Urinary bladder (tissue), 4 donors: ENCODE measurements around the gene ZNF664. TPM values are rescaled to one million over a fixed set of nuclear protein-coding genes. Genes with fewer than 3 reads are reported as not detected.
"Not testable (repeated sequence)": the region's sequence is repeated elsewhere in the genome, so short reads cannot be mapped to it uniquely, and the experiment has no call there.

ENCODE experiments used
- DNase-seq: peaks from one replicate; pipeline ENCODE4 v3.0.0-alpha.2; 2015; ENCODE audit errors: extremely low spot score
- H3K27ac ChIP-seq: one replicate; pipeline ENCODE4 v1.5.1; 2013; ENCODE audit warnings: low read depth, mild to moderate bottlenecking, moderate library complexity
- H3K36me3 ChIP-seq: one replicate; pipeline ENCODE4 v1.6.1; 2013; ENCODE audit warnings: mild to moderate bottlenecking, moderate library complexity; ENCODE audit not compliant: insufficient read depth
- H3K4me1 ChIP-seq: one replicate; pipeline ENCODE4 v1.6.1; 2013; ENCODE audit warnings: mild to moderate bottlenecking, moderate library complexity; ENCODE audit not compliant: insufficient read depth
- H3K4me3 ChIP-seq: one replicate; pipeline ENCODE4 v1.5.1; 2013; ENCODE audit warnings: low read depth, low read length
- WGBS: extraction: QIAGEN DNeasy Blood & Tissue Kit; methylation state at CpG from one replicate; pipeline ENCODE4 v1.1.7; 2013; 5-methylcytosine and 5-hydroxymethylcytosine counted together
- polyA plus RNA-seq: library from polyadenylated mRNA; stranded (reverse); fragments of 200-250 nt; gene quantifications from one replicate; pipeline ENCODE4 v1.2.3, GENCODE V29; 2013
- total RNA-seq: library from RNA; depleted of rRNA; stranded (reverse); fragments of >200 nt; gene quantifications from one replicate; pipeline ENCODE4 v1.2.3, GENCODE V29; 2014
- donor health status: healthy with polysubstance abuse.
- donor health status: healthy.

The ZNF664 gene
- total and polyA plus RNA-seq, 2 donors, result 45.7 to 71.6 TPM

DNA sequence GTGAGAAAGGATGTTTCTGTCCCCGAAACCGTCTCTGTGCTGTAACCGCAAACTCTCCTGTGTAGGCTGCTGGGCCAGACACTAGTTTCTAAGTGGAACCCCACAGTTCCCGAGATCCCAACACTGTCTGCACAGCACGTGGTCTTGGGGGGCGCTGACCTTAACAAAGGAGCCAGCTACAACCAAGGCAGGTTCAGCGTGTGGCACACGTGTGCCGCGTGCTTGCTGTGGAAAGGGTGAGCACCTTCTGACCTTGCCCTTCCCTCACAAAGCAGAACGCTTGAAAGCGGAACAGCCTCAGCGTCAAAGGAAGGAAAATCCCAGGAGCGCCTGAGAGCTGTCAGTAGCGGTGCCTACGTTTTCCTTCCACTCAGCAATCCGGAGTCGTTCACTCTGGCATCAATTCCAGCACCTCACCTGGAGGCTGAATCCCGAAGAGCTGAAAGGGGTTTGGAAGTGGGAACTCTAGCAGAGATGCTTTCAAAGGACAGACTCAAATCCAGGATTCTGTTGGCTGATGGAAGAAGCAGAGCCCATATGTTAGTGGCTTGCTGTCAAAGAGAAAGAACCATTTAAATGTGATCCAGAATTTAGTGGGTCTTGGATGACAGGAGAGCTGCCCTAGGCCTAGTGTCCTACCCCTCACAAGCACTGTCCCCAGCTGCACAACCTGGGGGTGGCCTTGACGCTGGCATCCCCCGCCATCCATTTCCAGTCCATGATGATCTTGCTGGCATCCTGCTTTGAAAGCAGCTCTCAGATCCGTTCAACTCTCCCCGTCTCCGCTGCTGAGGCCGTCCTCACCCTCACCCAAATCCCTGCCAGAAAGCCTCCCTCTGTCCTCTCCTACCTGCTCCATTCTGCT lies 27.5 kb upstream of the ZNF664 start:
- 86% methylated on average over 25 of the region's 25 CpGs for WGBS
- Histone ChIP-seq H3K36me3 (no peaks in the 10 kb centered on the region), H3K4me3 (no peak overlapping the region), H3K4me1 (no peaks in the 10 kb centered on the region), H3K27ac (no peak overlapping the region)
- DNase-seq, result no peak

DNA sequence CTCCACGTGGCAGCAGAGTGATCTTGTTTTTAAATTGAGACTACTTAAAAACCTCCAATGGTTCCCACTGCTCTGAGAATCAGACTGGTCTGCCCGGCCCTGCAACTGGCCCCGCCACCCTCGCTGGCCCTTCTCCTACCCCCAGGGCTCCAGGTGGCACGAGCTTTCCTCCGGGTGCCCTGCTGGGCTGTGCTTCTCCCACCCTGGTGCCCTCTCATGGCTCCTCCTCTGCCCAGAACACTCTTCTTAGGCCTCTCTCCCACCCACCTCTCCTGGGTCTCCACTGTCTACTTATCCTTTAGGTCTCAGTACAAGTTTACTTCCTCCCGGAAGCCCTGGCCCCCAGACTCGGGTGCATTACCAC lies 26.9 kb upstream of the ZNF664 start:
- DNase-seq, result no peak
- Histone ChIP-seq H3K27ac (no peak overlapping the region), H3K4me3 (no peak overlapping the region), H3K36me3 (no peaks in the 10 kb centered on the region), H3K4me1 (no peaks in the 10 kb centered on the region)
- 89% methylated on average over 8 of the region's 8 CpGs for WGBS

DNA sequence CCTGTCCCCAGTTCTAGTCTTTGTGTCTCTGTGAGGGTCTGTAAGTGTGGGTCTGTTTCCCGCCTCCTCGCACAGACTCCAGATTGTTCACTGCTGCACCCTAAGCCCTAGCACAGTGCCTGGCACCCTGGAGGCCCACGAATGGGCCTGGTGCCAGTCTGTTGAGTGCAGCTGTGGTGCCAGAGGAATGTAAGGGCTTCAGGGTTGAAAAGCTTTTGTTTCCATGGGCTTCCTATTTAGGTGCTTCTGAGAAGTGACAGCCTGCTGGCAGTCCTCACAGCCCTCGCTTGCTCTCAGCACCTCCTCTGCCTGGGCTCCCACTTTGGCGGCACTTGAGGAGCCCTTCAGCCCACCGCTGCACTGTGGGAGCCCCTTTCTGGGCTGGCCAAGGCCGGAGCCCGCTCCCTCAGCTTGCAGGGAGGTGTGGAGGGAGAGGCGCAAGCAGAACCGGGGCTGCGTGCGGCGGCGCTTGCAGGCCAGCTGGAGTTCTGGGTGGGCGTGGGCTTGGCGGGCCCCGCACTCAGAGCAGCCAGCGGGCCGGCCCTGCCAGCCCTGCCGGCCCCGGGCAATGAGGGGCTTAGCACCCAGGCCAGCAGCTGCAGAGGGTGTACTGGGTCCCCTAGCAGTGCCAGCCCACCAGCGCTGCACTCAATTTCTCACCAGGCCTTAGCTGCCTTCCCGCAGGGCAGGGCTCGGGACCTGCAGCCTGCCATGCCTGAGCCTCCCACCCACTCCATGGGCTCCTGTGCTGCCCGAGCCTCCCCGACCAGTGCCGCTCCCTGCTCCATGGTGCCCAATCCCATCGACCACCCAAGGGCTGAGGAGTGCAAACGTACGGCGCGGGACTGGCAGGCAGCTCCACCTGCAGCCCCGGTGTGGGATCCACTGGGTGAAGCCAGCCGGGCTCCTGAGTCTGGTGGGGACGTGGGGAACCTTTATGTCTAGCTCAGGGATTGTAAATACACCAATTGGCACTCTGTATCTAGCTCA lies 26.2 kb upstream of the ZNF664 start:
- DNase-seq, H3K36me3 ChIP-seq, H3K4me3 ChIP-seq, H3K4me1 ChIP-seq, H3K27ac ChIP-seq: not testable (repeated sequence)
- 94% methylated on average over 35 of the region's 35 CpGs for WGBS

DNA sequence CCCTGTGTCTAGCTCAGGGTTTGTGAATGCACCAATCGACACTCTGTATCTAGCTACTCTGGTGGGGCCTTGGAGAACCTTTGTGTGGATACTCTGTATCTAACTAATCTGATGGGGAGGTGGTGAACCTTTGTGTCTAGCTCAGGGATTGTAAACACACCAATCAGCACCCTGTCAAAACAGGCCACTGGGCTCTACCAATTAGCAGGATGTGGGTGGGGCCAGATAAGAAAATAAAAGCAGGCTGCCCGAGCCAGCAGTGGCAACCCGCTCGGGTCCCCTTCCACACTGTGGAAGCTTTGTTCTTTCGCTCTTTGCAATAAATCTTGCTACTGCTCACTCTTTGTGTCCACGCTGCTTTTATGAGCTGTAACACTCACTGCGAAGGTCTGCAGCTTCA lies 25.5 kb upstream of the ZNF664 start:
- not testable (repeated sequence) for DNase-seq, H3K27ac ChIP-seq, H3K4me3 ChIP-seq, H3K36me3 ChIP-seq, H3K4me1 ChIP-seq
- 83% methylated on average over 7 of the region's 7 CpGs for WGBS

DNA sequence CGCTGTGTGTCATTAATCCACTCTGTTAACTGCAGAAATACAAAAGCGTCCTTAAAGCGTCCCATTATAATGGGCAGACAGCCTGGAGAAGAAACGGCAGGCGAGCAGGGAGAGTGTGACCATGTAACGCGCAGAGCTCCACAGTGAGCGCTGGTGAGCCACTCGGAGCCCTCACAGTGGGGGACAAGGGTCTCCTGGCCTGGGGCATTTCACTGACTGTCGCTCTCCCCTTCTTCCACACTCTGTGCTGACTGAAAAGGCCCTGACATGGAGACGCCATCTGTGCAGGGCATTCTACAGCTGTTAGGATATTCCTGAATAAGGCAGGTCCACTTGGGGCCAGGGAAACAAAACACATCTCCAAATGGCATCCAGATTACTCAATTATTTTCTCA lies 24.6 kb upstream of the ZNF664 start:
- Histone ChIP-seq H3K4me3 (no peak overlapping the region), H3K36me3 (no peaks in the 10 kb centered on the region), H3K27ac (no peak overlapping the region), H3K4me1 (no peaks in the 10 kb centered on the region)
- WGBS, result 95% methylated on average over 11 of the region's 11 CpGs
- DNase-seq, result no peak

DNA sequence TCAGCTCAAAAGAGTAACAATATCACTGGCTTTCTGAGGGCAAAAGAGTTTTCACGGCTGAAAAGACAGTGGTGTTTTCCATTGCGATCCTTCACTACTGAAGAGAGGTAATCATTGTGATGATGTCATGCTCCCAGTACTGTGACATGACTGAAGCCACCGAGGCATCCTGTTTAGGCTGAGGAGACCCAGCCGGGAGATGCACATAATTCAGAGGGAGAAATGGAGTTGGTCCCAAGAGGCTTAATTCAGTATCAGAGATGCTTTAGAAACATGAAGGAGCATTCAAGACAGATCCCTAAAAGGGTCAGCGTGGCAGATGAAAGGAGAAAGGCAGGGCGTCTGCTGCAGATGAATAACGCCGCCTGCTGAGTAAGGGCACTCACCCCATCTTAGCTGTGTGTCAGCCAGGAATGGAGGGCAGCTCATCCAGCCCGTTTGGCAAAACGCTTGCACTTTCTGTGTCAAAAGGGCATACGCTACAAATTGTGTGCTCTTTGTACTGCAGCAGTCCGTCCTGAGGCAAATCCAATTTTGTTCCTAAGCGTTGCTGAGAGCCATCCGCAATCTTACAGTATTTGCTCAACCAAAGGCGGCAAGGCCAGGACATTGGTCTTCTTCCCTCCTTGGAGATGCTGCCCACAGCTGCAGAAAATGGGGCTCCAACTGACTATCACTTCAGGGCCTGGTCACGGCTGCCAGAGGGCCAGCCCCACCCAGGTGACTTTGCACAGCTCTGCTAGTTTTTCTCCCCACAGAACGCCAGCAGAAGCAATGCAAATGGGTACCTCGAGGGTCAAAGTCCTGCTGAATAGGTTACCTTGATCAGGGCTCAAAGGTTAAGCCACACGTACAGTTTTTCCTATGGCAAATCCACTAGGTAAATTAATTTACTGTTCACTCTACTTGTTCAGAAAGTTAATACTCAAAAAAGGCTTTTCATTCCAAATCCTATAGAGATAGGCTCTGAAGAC lies 23.9 kb upstream of the ZNF664 start:
- no peak overlapping the region for H3K27ac ChIP-seq
- no peaks in the 10 kb centered on the region for H3K36me3 ChIP-seq
- DNase-seq, result no peak
- H3K4me3 ChIP-seq, result no peak overlapping the region
- H3K4me1 ChIP-seq, result no peaks in the 10 kb centered on the region
- 86% methylated on average over 19 of the region's 19 CpGs for WGBS

DNA sequence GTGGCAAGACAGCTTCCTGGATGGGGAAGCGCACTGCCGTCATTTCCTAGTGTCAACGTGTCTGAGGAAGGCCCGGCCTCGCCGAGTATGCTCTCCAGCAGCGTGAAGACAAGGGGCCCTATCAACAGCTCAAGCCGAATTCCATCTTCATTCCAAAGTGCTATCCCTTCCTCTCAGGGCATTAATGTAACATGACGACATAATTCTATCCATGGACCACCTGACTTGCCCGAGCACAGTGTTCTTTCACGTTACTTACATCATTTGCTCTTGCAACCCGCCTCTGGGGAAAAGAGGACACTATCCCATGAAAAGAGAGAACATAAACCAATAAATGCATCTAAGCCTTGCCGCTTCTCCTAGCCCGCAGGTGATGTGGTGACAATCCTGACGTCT lies 23.2 kb upstream of the ZNF664 start:
- H3K36me3 ChIP-seq, result no peaks in the 10 kb centered on the region
- H3K27ac ChIP-seq, result no peak overlapping the region
- H3K4me3 ChIP-seq, result no peak overlapping the region
- DNase-seq, result no peak
- no peaks in the 10 kb centered on the region for H3K4me1 ChIP-seq
- WGBS, result 93% methylated on average over 15 of the region's 15 CpGs

DNA sequence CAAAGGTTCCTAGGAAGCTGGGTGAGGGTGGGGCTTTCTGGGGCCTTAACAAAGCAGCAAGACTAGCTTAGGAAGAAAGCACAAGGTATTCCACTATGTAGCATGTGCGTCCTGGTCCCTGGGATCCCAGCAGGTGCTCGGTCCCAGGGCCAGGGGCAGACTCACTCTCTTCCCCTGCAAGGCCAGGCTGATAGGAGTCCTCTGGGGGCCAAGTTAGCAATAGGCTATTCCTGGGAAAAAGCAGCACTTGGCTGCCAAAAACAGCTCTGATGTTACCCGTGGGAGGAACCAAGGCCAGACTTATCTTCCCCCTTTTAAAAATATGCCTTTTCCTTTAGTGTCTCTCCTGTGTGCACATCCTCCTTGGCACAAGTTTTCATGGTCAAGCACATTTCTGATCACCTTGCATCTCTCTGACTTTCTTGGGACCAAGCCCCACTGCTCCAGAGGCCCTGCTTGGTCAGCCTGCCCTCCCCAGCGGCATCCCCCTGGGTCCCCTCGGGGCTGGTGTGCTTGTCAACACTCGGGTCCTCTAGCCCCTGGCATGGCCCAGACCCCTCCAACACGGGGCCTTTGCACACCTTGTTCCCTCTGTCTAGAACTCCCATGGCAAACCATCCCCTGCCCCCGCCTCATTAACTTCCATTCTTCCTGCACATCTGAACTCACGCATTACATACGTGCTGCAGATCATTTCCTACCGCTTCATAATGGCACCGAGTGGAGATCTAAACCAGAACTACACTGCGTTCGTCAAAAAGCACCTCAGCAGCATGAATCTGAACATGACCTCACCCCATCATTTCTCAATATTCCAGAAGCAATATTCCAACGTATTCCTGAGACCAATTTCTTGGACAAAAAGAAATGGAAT lies 22.3 kb upstream of the ZNF664 start:
- 91% methylated on average over 15 of the region's 15 CpGs for WGBS
- Histone ChIP-seq H3K4me1 (no peaks in the 10 kb centered on the region), H3K36me3 (no peaks in the 10 kb centered on the region), H3K27ac (no peak overlapping the region), H3K4me3 (no peak overlapping the region)
- no peak for DNase-seq

DNA sequence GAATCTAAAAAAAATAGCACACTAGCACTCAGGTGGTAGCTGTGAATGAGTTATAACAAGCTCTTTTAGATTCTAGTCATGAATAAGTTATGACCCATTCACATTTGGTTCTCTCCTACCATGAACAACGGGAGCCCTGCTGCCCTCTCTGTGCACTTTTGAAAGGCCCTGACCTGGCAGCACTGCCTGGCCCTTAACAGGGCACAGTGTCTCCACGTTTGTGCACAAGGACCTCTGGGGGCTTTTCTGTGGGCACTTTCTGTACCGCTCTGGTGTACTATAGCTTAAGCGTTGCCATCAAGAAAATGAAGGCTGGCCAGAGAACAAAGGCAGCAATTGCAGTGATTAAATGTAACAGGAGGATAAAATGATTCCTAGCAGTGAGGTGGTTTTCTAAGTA lies 21.5 kb upstream of the ZNF664 start:
- no peak overlapping the region for H3K4me3 ChIP-seq

DNA sequence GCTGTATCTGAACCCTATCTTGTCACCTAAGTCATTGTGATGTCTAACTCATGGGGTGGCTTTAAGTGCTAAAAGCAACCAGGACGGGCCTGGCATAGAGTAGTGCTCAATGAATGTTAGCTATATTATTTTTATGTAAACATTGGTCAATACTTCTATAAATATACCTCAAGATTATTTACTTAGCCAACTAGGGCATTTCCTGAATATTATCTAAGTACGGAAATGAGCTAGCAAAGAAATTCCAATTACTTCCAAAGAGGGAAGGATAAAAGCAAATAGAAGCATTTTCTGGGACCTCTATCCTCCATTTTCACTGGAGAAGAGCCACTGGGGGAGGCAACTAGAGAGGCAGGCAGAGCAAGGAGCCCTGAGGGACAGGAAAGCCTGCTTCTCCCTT lies 21.0 kb upstream of the ZNF664 start:
- no peak for DNase-seq
- Histone ChIP-seq H3K4me3 (no peak overlapping the region), H3K36me3 (no peaks in the 10 kb centered on the region), H3K27ac (no peak overlapping the region), H3K4me1 (no peaks in the 10 kb centered on the region)
- 63% methylated on average over 2 of the region's 2 CpGs for WGBS

More for the DNA sequence above, 21.5 kb upstream of the ZNF664 start:
- Histone ChIP-seq H3K36me3 (no peaks in the 10 kb centered on the region), H3K27ac (no peak overlapping the region), H3K4me1 (no peaks in the 10 kb centered on the region)
- no peak for DNase-seq
- 90% methylated on average over 4 of the region's 4 CpGs for WGBS

DNA sequence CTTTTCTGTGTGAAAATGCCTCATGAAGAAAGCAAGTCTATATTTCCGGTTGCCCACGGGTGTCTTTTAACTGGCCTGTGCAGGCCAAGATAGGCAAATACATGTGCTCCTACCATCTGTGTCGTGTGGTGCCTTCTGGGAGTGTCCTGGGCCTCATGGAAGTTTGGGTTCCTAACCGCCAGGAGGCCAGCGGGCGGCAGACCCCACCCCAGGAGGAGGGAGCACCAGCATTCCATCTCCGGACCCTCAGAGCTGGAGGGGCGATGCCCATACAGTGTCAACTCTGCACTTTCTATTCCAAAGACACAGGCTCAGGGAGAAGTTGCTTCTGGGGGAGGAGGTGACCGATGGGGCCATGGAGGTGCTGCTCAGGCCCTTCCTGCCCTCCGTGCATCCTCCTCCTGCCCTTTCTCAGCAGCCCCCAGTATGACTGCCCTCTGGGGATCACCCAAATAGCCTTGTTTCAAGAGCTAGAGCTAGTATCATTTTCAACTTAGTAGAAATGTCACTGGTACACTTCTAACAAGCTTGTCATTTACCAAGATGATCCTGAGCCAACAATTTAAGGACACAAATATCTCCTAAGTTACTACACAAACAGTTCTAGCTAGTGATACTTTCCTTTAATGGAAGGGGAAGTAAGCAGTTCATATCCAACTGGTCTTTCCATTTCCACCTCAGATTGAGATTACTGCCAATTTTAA lies 18.2 kb upstream of the ZNF664 start:
- WGBS, result 93% methylated on average over 10 of the region's 10 CpGs
- Histone ChIP-seq H3K36me3 (no peaks in the 10 kb centered on the region), H3K4me3 (no peak overlapping the region), H3K27ac (no peak overlapping the region), H3K4me1 (no peaks in the 10 kb centered on the region)
- DNase-seq, result no peak

DNA sequence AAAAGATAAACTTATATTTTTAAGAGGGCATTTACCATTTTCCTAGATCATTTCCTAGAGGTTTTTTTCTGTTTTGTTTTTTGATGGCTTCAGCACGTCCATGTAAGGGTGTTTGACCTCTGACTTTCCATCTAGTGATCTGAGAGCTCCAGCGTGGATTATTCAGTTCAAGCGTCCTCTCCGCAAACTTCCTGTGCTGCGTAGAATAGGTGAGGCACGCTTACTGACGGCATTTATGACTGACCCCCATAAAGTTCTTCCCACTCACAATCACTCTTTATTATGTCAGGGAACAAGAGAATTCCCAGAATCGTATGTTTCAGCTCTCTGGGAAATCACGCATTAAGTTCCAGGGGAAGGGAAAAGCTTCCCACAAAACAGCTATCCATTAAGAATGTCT lies 16.8 kb upstream of the ZNF664 start:
- H3K4me3 ChIP-seq, result no peak overlapping the region
- H3K4me1 ChIP-seq, result no peaks in the 10 kb centered on the region
- DNase-seq, result no peak
- 84% methylated on average over 9 of the region's 9 CpGs for WGBS
- H3K36me3 ChIP-seq, result no peaks in the 10 kb centered on the region
- H3K27ac ChIP-seq, result no peak overlapping the region
